Gastroesophageal sphincter (tissue), 4 donors: ENCODE data around the gene CCDC28A. TPM values are rescaled to one million over a fixed set of nuclear protein-coding genes. Genes with fewer than 3 reads are reported as not detected.

ENCODE experiments used
- ATAC-seq: fragments of 150-250 bp; one replicate; pipeline ENCODE4 v1.9.1; 2016; ENCODE audit warnings: mild to moderate bottlenecking, moderate library complexity
- H3K27ac ChIP-seq, 4 donors: fragments of 200-600 bp; sonication (generic) in 3 of 4; 1 replicate in 3 of 4; 2 replicates in 1 of 4; pipeline ENCODE4 v1.5.1; 2016 to 2019
- H3K27me3 ChIP-seq: fragments of 200-600 bp; sonication (generic); one replicate; pipeline ENCODE4 v1.5.1; 2019
- H3K36me3 ChIP-seq, 2 donors: fragments of 200-600 bp; sonication (generic); one replicate each; pipeline ENCODE4 v1.5.1; 2019; ENCODE audit warnings: control low read depth in 1 of 2
- H3K4me1 ChIP-seq, 3 donors: fragments of 200-600 bp; sonication (generic); 1 replicate in 2 of 3; 2 replicates in 1 of 3; pipeline ENCODE4 v1.5.1; 2016 to 2019; ENCODE audit warnings: control low read depth in 2 of 3
- H3K4me3 ChIP-seq, 2 donors: fragments of 200-600 bp; sonication (generic); one replicate each; pipeline ENCODE4 v1.5.1; 2019; ENCODE audit warnings: mild to moderate bottlenecking in 1 of 2, moderate library complexity in 1 of 2
- H3K9me3 ChIP-seq, 3 donors: fragments of 200-600 bp; sonication (generic); one replicate each; pipeline ENCODE4 v1.5.1; 2017 to 2019; ENCODE audit warnings: control low read depth in 2 of 3
- EP300 ChIP-seq: sonication (generic); formaldehyde crosslinking; IDR thresholded peaks from one replicate; pipeline ENCODE4 v1.6.1; 2017; ENCODE audit warnings: antibody characterized with exemption, mild to moderate bottlenecking
- POLR2A ChIP-seq, 2 donors: fragments of 450-650 bp; IDR thresholded peaks; one replicate each; pipeline ENCODE4 v1.6.1; 2017; ENCODE audit warnings: antibody characterized with exemption in 2 of 2, mild to moderate bottlenecking in 2 of 2, moderate library complexity in 1 of 2
- POLR2AphosphoS5 ChIP-seq: sonication (generic); formaldehyde crosslinking; IDR thresholded peaks from one replicate; pipeline ENCODE4 v1.6.1; 2017; ENCODE audit warnings: antibody characterized with exemption
- WGBS, 2 donors: methylation state at CpG; one replicate each; pipeline ENCODE4 v1.1.5; 2018; ENCODE audit warnings: low coverage in 1 of 2; 5-methylcytosine and 5-hydroxymethylcytosine counted together
- total RNA-seq, 4 donors: library from RNA; depleted of rRNA; stranded (reverse); fragments of >200 nt; gene quantifications; one replicate each; pipeline ENCODE4 v1.1.0, GENCODE V29; 2016
- TF ChIP-seq, protein P1 (sequence below), 4 experiments: fragments of 200-600 bp in 2 of 4; fragments of 450-650 bp in 2 of 4; sonication (generic) in 1 of 4; IDR thresholded peaks; one replicate each; pipeline ENCODE4 v1.5.1; 2017 to 2019; ENCODE audit warnings: antibody characterized with exemption in 4 of 4, mild to moderate bottlenecking in 2 of 4, moderate library complexity in 2 of 4

The CCDC28A gene
- total RNA-seq, 4 donors from 2014 or later, result 14.7 to 33.1 (median 16.7) TPM

DNA sequence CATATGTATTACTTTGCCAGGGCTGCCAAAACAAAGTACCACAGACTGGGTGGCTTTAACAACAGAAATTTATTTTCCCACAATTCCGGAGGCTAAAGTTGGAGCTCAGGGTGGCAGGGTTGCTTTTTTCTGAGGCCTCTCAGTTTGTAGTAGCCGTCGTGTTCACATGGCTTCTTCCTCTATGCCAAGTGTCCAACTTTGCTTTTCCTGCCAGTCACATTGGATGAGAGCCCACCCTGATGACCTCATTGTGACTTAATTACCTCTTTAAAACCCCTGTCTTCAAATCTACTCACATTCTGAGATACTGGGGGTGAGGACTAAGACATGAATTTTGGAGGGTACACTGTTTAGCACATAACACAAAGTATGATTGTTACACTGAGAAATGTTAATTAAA, 12.4 kb downstream of the CCDC28A start:
- ATAC-seq, result no peak
- Histone ChIP-seq H3K36me3 (peaks cover 0 to 94% of the 10 kb centered on the region in 2 donors), H3K4me1 (peaks cover 0 to 23% (median 0%) of the 10 kb centered on the region in 3 donors), H3K27ac (no peak overlapping the region), H3K27me3 (no peaks in the 10 kb centered on the region), H3K4me3 (no peak overlapping the region), H3K9me3 (no peaks in the 10 kb centered on the region)
- 42 to 64% methylated on average over 3 of the region's 3 CpGs for WGBS, 2 donors
- TF ChIP-seq, protein P1, sequence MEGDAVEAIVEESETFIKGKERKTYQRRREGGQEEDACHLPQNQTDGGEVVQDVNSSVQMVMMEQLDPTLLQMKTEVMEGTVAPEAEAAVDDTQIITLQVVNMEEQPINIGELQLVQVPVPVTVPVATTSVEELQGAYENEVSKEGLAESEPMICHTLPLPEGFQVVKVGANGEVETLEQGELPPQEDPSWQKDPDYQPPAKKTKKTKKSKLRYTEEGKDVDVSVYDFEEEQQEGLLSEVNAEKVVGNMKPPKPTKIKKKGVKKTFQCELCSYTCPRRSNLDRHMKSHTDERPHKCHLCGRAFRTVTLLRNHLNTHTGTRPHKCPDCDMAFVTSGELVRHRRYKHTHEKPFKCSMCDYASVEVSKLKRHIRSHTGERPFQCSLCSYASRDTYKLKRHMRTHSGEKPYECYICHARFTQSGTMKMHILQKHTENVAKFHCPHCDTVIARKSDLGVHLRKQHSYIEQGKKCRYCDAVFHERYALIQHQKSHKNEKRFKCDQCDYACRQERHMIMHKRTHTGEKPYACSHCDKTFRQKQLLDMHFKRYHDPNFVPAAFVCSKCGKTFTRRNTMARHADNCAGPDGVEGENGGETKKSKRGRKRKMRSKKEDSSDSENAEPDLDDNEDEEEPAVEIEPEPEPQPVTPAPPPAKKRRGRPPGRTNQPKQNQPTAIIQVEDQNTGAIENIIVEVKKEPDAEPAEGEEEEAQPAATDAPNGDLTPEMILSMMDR (IDR thresholded peaks at IDR 0.05), result no peak
- TF ChIP-seq POLR2A (IDR thresholded peaks at IDR 0.05) (no peak), EP300 (no peak), POLR2AphosphoS5 (no peak)

DNA sequence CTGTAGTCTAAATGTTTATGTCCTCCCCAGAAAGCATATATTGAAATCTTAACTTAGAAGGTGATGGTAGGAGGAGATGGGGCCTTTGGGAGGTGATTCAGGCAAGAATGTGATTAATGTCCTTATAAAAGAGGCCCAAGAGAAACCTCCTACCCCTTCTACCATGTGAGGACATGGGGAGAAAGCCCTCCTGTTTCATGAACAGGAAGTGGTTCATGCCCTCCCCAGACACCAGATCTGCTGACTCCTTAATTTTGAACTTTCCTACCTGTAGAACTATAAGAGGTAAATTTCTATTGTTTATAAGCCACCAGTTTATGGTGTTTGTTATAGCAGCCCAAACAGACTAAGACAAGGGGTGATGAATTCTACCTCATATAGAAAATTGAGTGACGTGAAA, 13.6 kb downstream of the CCDC28A start:
- peaks cover 0 to 94% of the 10 kb centered on the region in 2 donors for H3K36me3 ChIP-seq
- H3K27me3 ChIP-seq, result no peaks in the 10 kb centered on the region
- H3K4me3 ChIP-seq, result no peak overlapping the region
- no peaks in the 10 kb centered on the region for H3K9me3 ChIP-seq
- ATAC-seq, result no peak
- TF ChIP-seq EP300 (no peak), POLR2A (IDR thresholded peaks at IDR 0.05) (no peak), POLR2AphosphoS5 (no peak)
- TF ChIP-seq, protein P1 (IDR thresholded peaks at IDR 0.05), result no peak
- 67 to 100% methylated on average over 1 of the region's 1 CpG for WGBS, 2 donors
- H3K27ac ChIP-seq, result no peak overlapping the region
- peaks cover 0 to 23% (median 0%) of the 10 kb centered on the region in 3 donors for H3K4me1 ChIP-seq

DNA sequence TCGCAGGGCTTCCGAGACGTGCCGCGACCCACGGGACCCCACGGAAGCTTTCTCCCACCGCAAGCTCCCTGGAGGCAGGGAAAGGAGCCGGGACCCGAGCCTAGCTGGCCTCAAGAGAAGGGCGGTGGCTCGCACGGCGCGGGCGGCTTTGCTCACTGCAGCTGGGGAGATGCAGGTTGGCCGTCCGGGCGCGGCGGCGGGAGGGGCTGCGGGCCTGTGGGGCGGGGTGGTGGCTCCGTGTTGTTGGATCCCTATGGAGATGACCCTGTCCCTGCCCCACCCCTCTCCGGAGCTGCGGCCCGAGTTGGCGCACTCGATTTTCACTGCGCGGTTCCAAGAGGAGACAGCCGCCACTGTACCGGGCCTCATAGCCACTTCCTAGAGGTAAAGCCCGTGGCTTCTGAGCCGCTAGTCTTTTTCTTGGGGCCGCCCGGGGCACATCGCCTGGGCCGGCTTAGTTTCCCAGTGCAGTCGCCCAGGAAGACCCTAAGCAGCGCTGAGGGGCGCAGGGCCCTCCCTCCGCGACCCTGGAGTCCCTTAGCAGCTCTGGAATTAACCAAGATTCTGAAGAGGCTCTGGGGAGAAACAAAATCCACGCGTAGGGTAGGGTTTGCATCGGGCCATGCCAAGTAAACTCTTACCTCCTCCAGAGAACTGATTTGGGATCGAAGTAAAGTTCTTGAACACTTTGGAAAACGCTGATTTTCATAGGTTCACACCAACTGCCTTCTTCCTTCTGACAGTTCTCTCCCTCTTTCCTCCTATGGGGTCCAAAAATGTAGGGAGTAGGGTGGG, 22.4 kb downstream of the CCDC28A start, which contains the start of gene ECT2L:
ECT2L (plus strand) TSS at position 279 of the 795 bp plus-strand sequence. CDS start 17,188 bp downstream, outside the sequence.
- peak within 1 kb of the TSS; percentile 36 to 88 (median 79) for H3K27ac ChIP-seq
- WGBS, 2 donors, result 32% methylated on average over 5 of the region's 50 CpGs; no CpG with 5 or more reads in 1 of the 2 donors
- H3K36me3 ChIP-seq, result peaks cover 0 to 21% of the 10 kb centered on the region in 2 donors
- H3K27me3 ChIP-seq, result no peaks in the 10 kb centered on the region
- peak in 1 of 2 donors; percentile 14 for TF ChIP-seq POLR2A (IDR thresholded peaks at IDR 0.05)
- TF ChIP-seq, protein P1 (IDR thresholded peaks at IDR 0.05), result peak in 1 of 4 experiments; percentile 4
- TF ChIP-seq EP300, result no peak
- peak; percentile 42 for TF ChIP-seq POLR2AphosphoS5
- H3K4me3 ChIP-seq, result peak within 1 kb of the TSS; percentile 8 to 55
- peak; percentile 93 for ATAC-seq
- no peaks in the 10 kb centered on the region for H3K9me3 ChIP-seq
- H3K4me1 ChIP-seq, result peaks cover 0 to 24% (median 0%) of the 10 kb centered on the region in 3 donors

DNA sequence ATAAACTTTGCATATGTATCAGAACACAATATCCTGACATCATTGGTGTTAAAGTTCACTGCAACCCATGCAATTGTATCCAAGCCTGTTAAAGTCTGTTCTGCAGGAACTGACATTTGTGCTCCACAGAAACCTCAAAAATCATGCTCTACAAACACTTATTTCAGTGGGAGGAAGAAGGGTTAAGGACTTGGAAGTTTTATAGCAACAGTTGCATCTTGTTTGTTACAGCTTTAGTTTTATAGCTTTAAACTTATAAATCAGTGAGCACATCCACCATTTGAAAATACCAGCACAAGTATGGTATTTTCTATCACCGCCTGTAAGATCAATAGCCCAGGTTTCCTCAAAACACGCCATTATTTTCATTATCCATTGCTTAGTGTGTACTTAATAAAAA, 23.2 kb downstream of the CCDC28A start:
- 88 to 89% methylated on average over 2 of the region's 2 CpGs for WGBS, 2 donors
- peak overlapping the region in 1 of 2 donors; percentile 55 for H3K4me3 ChIP-seq

GRCh38 chr6:138797806-138798446, 24.4 kb downstream of the CCDC28A start:
- Histone ChIP-seq H3K4me1 (peaks cover 0 to 24% (median 0%) of the 10 kb centered on the region in 3 donors), H3K27me3 (no peaks in the 10 kb centered on the region), H3K36me3 (peaks cover 0 to 2% of the 10 kb centered on the region in 2 donors), H3K4me3 (no peak overlapping the region), H3K27ac (no peak overlapping the region), H3K9me3 (no peaks in the 10 kb centered on the region)
- no peak for ATAC-seq
- TF ChIP-seq POLR2AphosphoS5, result no peak
- TF ChIP-seq POLR2A (IDR thresholded peaks at IDR 0.05), result no peak
- TF ChIP-seq, protein P1 (IDR thresholded peaks at IDR 0.05), result no peak
- TF ChIP-seq EP300, result no peak
- 70 to 93% methylated on average over 2 to 4 of the region's 4 CpGs for WGBS, 2 donors

More for the DNA sequence above, 23.2 kb downstream of the CCDC28A start:
- Histone ChIP-seq H3K9me3 (no peaks in the 10 kb centered on the region), H3K27me3 (no peaks in the 10 kb centered on the region), H3K4me1 (peaks cover 0 to 24% (median 0%) of the 10 kb centered on the region in 3 donors), H3K27ac (peak overlapping the region in 2 of 4 donors; percentile 79 to 88), H3K36me3 (peaks cover 0 to 13% of the 10 kb centered on the region in 2 donors)
- no peak for TF ChIP-seq POLR2AphosphoS5
- ATAC-seq, result no peak
